Measurements from ENCODE around the gene ITFG2. TPM values are rescaled to one million over a fixed set of nuclear protein-coding genes. Genes with fewer than 3 reads are reported as not detected.

The ITFG2 gene
- total and polyA plus RNA-seq, 4 donors = 7.5 to 26.3 (median 11.4) TPM

- H3K9ac ChIP-seq (ENCODE audit: low read depth in 1 of 2, low read length in 2 of 2) = no peak overlapping the region
- DNase-seq (ENCODE audit: low spot score) = peak; percentile 30
- H3K27ac ChIP-seq (ENCODE audit: low read depth in 1 of 2, low read length in 2 of 2) = no peak overlapping the region
- TF ChIP-seq RAD21 (IDR thresholded peaks at IDR 0.05) (no peak), FOXA1 (IDR thresholded peaks at IDR 0.05) (no peak), RXRA (IDR thresholded peaks at IDR 0.05) (no peak), MAX (IDR thresholded peaks at IDR 0.05) (no peak), GABPA (IDR thresholded peaks at IDR 0.05 in 1 of 2, conservative IDR thresholded peaks at IDR 0.05 in 1 of 2) (no peak), EGR1 (IDR thresholded peaks at IDR 0.05; ENCODE audit: low read depth in 2 of 2) (no peak), NR2F2 (IDR thresholded peaks at IDR 0.05) (no peak), ATF3 (IDR thresholded peaks at IDR 0.05) (no peak), ZBTB33 (IDR thresholded peaks at IDR 0.05) (no peak), REST (IDR thresholded peaks at IDR 0.05) (no peak), TAF1 (conservative IDR thresholded peaks at IDR 0.05) (no peak), HNF4G (IDR thresholded peaks at IDR 0.05) (no peak), JUND (IDR thresholded peaks at IDR 0.05) (no peak), CTCF (IDR thresholded peaks at IDR 0.05; ENCODE audit: low read depth, low read length, missing input control) (no peak), YY1 (IDR thresholded peaks at IDR 0.05) (no peak)
- peaks cover 0 to 6% (median 4%) of the 10 kb centered on the region in 4 donors for H3K4me1 ChIP-seq (ENCODE audit: control insufficient read depth in 4 of 4, insufficient read depth in 4 of 4, low read length in 3 of 4)
- no peaks in the 10 kb centered on the region for H3K9me3 ChIP-seq (ENCODE audit: control insufficient read depth in 4 of 4, low read length in 3 of 4)
- no peaks in the 10 kb centered on the region for H3K36me3 ChIP-seq (ENCODE audit: control insufficient read depth in 4 of 4, insufficient read depth in 3 of 4, low read depth in 1 of 4, low read length in 3 of 4)
- 78% methylated on average over 4 of the region's 4 CpGs for WGBS
- H3K27me3 ChIP-seq (ENCODE audit: control insufficient read depth in 4 of 4, insufficient read depth in 4 of 4, low read length in 3 of 4) = no peaks in the 10 kb centered on the region
- no peak overlapping the region for H3K4me3 ChIP-seq (ENCODE audit: low read depth in 1 of 3, low read length in 3 of 3)
Observed at GRCh38 chr12:2779281-2779680, 33.2 kb upstream of the ITFG2 start.
